GM23248 (cell line): Measurements from ENCODE around the gene DSTN.

Experiments
- EZH2 ChIP-seq: fragments of 200-600 bp; sonication (generic); IDR thresholded peaks from 2 replicates; pipeline ENCODE4 v1.6.1; 2018; ENCODE audit warnings: antibody characterized with exemption, mild to moderate bottlenecking; ENCODE audit not compliant: insufficient read depth, poor library complexity, severe bottlenecking
- EZH2phosphoT487 ChIP-seq: fragments of 200-600 bp; sonication (generic); IDR thresholded peaks from 2 replicates; pipeline ENCODE4 v1.6.1; 2018; ENCODE audit warnings: antibody characterized with exemption, moderate library complexity, mild to moderate bottlenecking, low read depth; ENCODE audit not compliant: insufficient read depth

GRCh38 chr20:17522528-17522927, 47.3 kb upstream of the DSTN start:
- TF ChIP-seq EZH2 (no peak), EZH2phosphoT487 (no peak)
